Endothelial cell of umbilical vein (primary cell): ENCODE results near the gene CPD. TPM values are rescaled to one million over a fixed set of nuclear protein-coding genes. Genes with fewer than 3 reads are reported as not detected.

ENCODE experiments used
- BruUV-seq: library from RNA; stranded (reverse); fragments of 400-500 nt; replicated peaks from 2 replicates; lab custom pipeline; 2021; lab: Mats Ljungman, UMichigan
- CTCF ChIA-PET: fragments of 300-600, 350-600 bp; sonication (Branson Sonifier 250); formaldehyde crosslinking; loops from one replicate; lab custom pipeline; 2021; ENCODE audit warnings: antibody characterized with exemption, inconsistent platforms; lab: Charles Lee
- POLR2A ChIA-PET: fragments of 300-600, 350-600 bp; sonication (Branson Sonifier 250); formaldehyde crosslinking; loops from one replicate; lab custom pipeline; 2021; ENCODE audit warnings: antibody characterized with exemption, inconsistent platforms; lab: Charles Lee
- DNase-seq: peaks from one replicate; pipeline ENCODE4 v3.0.0-alpha.2; 2011; ENCODE audit warnings: low read depth, low spot score
- FAIRE-seq: peaks from 2 replicates; lab custom pipeline; 2011; peaks lifted over from hg19 to GRCh38; lab: Jason Lieb, UNC
- H2AFZ ChIP-seq: 2 replicates; pipeline ENCODE4 v1.6.0; 2012; ENCODE audit warnings: low read depth, low read length, control low read depth, inconsistent platforms
- H3K27ac ChIP-seq: 2 replicates; pipeline ENCODE4 v1.5.1; 2011; ENCODE audit warnings: low read depth, mild to moderate bottlenecking, control low read depth, low read length, moderate library complexity; ENCODE audit not compliant: insufficient read depth
- H3K27me3 ChIP-seq, 2 experiments: 2 replicates each; pipeline versions ENCODE4 v1.6.0 to v1.6.1; 2011; ENCODE audit warnings: low read length in 2 of 2, mixed read lengths in 1 of 2; ENCODE audit not compliant: control insufficient read depth in 2 of 2, insufficient read depth in 2 of 2
- H3K36me3 ChIP-seq, 2 experiments: 2 replicates in 1 of 2; 3 replicates in 1 of 2; pipeline ENCODE4 v1.5.1; 2011; ENCODE audit warnings: low read length in 2 of 2, mild to moderate bottlenecking in 1 of 2, moderate library complexity in 1 of 2; ENCODE audit not compliant: control insufficient read depth in 2 of 2, insufficient read depth in 2 of 2; ENCODE audit errors: extremely low read depth in 1 of 2
- H3K4me1 ChIP-seq: 3 replicates; pipeline ENCODE4 v1.5.1; 2011; ENCODE audit warnings: mild to moderate bottlenecking, low read length; ENCODE audit not compliant: control insufficient read depth, insufficient read depth; ENCODE audit errors: extremely low read depth
- H3K4me2 ChIP-seq: 2 replicates; pipeline ENCODE4 v1.6.1; 2011; ENCODE audit warnings: low read length, control low read depth, mixed read lengths; ENCODE audit not compliant: insufficient read depth
- H3K4me3 ChIP-seq, 3 experiments: fragments of 200-600 bp in 1 of 3; sonication (generic), shearing (Covaris generic) in 1 of 3; replicated peaks in 1 of 3; 2 replicates each; pipeline ENCODE4 v1.5.1; 2011 to 2016; ENCODE audit warnings: control low read depth in 3 of 3, low read length in 3 of 3, mild to moderate bottlenecking in 2 of 3, inconsistent platforms in 1 of 3, low read depth in 1 of 3, moderate library complexity in 1 of 3; ENCODE audit not compliant: insufficient read depth in 1 of 3
- H3K79me2 ChIP-seq: 2 replicates; pipeline ENCODE4 v1.6.0; 2012; ENCODE audit warnings: low read length, inconsistent platforms; ENCODE audit not compliant: control insufficient read depth, insufficient read depth
- H3K9ac ChIP-seq: replicated peaks from 2 replicates; pipeline ENCODE3; 2011; ENCODE audit warnings: low read length, control low read depth; ENCODE audit not compliant: insufficient read depth; ENCODE audit errors: extremely low read depth
- H3K9me1 ChIP-seq: replicated peaks from 3 replicates; pipeline ENCODE4 v1.6.0; 2011; ENCODE audit warnings: mild to moderate bottlenecking, low read length; ENCODE audit not compliant: control insufficient read depth, insufficient read depth; ENCODE audit errors: extremely low read depth
- H3K9me3 ChIP-seq: replicated peaks from 2 replicates; pipeline ENCODE4 v1.5.1; 2012; ENCODE audit warnings: low read length, inconsistent platforms; ENCODE audit not compliant: control insufficient read depth, insufficient read depth
- H4K20me1 ChIP-seq: replicated peaks from 2 replicates; pipeline ENCODE3; 2011; ENCODE audit warnings: mild to moderate bottlenecking, low read length; ENCODE audit not compliant: control insufficient read depth, insufficient read depth; ENCODE audit errors: extremely low read depth
- EZH2 ChIP-seq: IDR thresholded peaks from 2 replicates; pipeline ENCODE4 v1.6.1; 2012; ENCODE audit warnings: borderline replicate concordance, low read depth, mild to moderate bottlenecking, moderate library complexity, low read length, inconsistent platforms; ENCODE audit not compliant: severe bottlenecking
- MAX ChIP-seq: IDR thresholded peaks from 2 replicates; pipeline ENCODE4 v1.6.1; 2011; ENCODE audit not compliant: insufficient read depth, insufficient read length
- MYC ChIP-seq: IDR thresholded peaks from one replicate; pipeline ENCODE4 v1.6.1; 2011; ENCODE audit warnings: mild to moderate bottlenecking, low read depth, low read length
- dilution Hi-C: fragments of 300-500 bp; cut with MboI; formaldehyde crosslinking; loops from one replicate; pipeline ENCODE4 v1.15.0; 2019; ENCODE audit warnings: low sequenced_read_pairs; ENCODE audit not compliant: extremely low pct_ligation_motif_present
- intact Hi-C: fragments of 100-400 bp; cut with micrococcal nuclease; formaldehyde crosslinking; loops from one replicate; pipeline ENCODE4 v1.10.0; 2022
- polyA plus RNA-seq, 4 experiments: library from polyadenylated mRNA; depleted of rRNA in 3 of 4; stranded (reverse) in 3 of 4; unstranded in 1 of 4; fragments of >200 nt; gene quantifications; 2 replicates each; pipeline versions ENCODE4 v1.2.1 to v1.2.3, GENCODE V29; 2011 to 2012; ENCODE audit warnings: missing spikeins in 1 of 4
- total RNA-seq: library from RNA; stranded (reverse); gene quantifications from 2 replicates; pipeline ENCODE4 v1.2.3, GENCODE V29; 2021

The CPD gene
- total and polyA plus RNA-seq, 2 donors (not counting 3 experiments of a cell fraction or from before 2014, with no cell fraction given), result 18.3 to 63.6 TPM

GRCh38 chr17:30358055-30358760, 20.5 kb upstream of the CPD start:
- DNase-seq (no peak), FAIRE-seq (no peak)
- no peaks in the 10 kb centered on the region for H3K79me2 ChIP-seq
- intact Hi-C loops (no loop called here), dilution Hi-C loops (no loop called here)
- no peaks in the 10 kb centered on the region for H3K9me3 ChIP-seq
- H2AFZ ChIP-seq, result no peak overlapping the region
- H3K4me2 ChIP-seq, result no peak overlapping the region
- BruUV-seq, result no TSS peak
- no peak overlapping the region for H3K4me3 ChIP-seq
- H3K4me1 ChIP-seq, result no peaks in the 10 kb centered on the region
- no peak for TF ChIP-seq MYC
- no peaks in the 10 kb centered on the region for H3K9me1 ChIP-seq
- ChIA-PET POLR2A (no interaction called here), CTCF (interaction anchor here (0.7 to 1.4 kb wide), 3 partner anchors 10 to 75 kb away, joined by 3 read pairs; no protein-coding TSS in a partner anchor)
- no peak overlapping the region for H3K9ac ChIP-seq
- no peak overlapping the region for H3K27ac ChIP-seq
- H3K36me3 ChIP-seq, result no peaks in the 10 kb centered on the region
- peaks cover 0 to 2% of the 10 kb centered on the region in 2 experiments for H3K27me3 ChIP-seq
- no peaks in the 10 kb centered on the region for H4K20me1 ChIP-seq

GRCh38 chr17:30360086-30360808, 18.5 kb upstream of the CPD start:
- H3K9ac ChIP-seq, result no peak overlapping the region
- H3K4me1 ChIP-seq, result no peaks in the 10 kb centered on the region
- no TSS peak for BruUV-seq
- no peak overlapping the region for H2AFZ ChIP-seq
- no peak overlapping the region for H3K4me3 ChIP-seq
- H3K79me2 ChIP-seq, result no peaks in the 10 kb centered on the region
- no peak overlapping the region for H3K4me2 ChIP-seq
- intact Hi-C loops (no loop called here), dilution Hi-C loops (no loop called here)
- no peak for TF ChIP-seq MAX
- no peak for TF ChIP-seq MYC
- no peak for TF ChIP-seq EZH2
- CTCF ChIA-PET, result no interaction called here
- H3K27me3 ChIP-seq, result peaks cover 0 to under 1% of the 10 kb centered on the region in 2 experiments
- no peaks in the 10 kb centered on the region for H3K9me3 ChIP-seq
- no peak for DNase-seq
- POLR2A ChIA-PET, result no interaction called here
- no peak for FAIRE-seq
- no peaks in the 10 kb centered on the region for H4K20me1 ChIP-seq
- no peak overlapping the region for H3K27ac ChIP-seq
- no peaks in the 10 kb centered on the region for H3K9me1 ChIP-seq
- H3K36me3 ChIP-seq, result no peaks in the 10 kb centered on the region
